ENCODE results near the gene NAB1.
"Not testable (repeated sequence)": the region's sequence is repeated elsewhere in the genome, so short reads cannot be mapped to it uniquely, and the experiment has no call there.

Gene NAB1

GRCh38 chr2:190694479-190694878, 45.6 kb downstream of the NAB1 start:
- Mint-ChIP-seq H3K27ac (no peak overlapping the region), H3K36me3 (ENCODE audit: insufficient read depth) (no peaks in the 10 kb centered on the region)
- ATAC-seq (replicated peaks): no peak

GRCh38 chr2:190695739-190696138, 46.9 kb downstream of the NAB1 start:
- no peaks in the 10 kb centered on the region for H3K9me3 Mint-ChIP-seq
- H3K4me1 Mint-ChIP-seq (ENCODE audit: low read depth in 2 of 2): peaks cover 9 to 17% of the 10 kb centered on the region in 2 donors
- H3K36me3 Mint-ChIP-seq (ENCODE audit: insufficient read depth): no peaks in the 10 kb centered on the region
- H3K27ac Mint-ChIP-seq: peak overlapping the region in 1 of 2 donors; percentile 77
- no peaks in the 10 kb centered on the region for H3K27me3 Mint-ChIP-seq
- peak; percentile 85 for ATAC-seq (replicated peaks)
- peak; percentile 3 to 31 (median 6) for DNase-seq
- H3K4me3 Mint-ChIP-seq: peak overlapping the region in 1 of 2 donors; percentile 6

More at GRCh38 chr2:190694479-190694878, 45.6 kb downstream of the NAB1 start:
- DNase-seq: no peak
- H3K9me3 Mint-ChIP-seq: no peaks in the 10 kb centered on the region
- no peaks in the 10 kb centered on the region for H3K27me3 Mint-ChIP-seq
- H3K4me3 Mint-ChIP-seq: peak overlapping the region in 1 of 2 donors; percentile 9
- peaks cover 9 to 17% of the 10 kb centered on the region in 2 donors for H3K4me1 Mint-ChIP-seq (ENCODE audit: low read depth in 2 of 2)

GRCh38 chr2:190696792-190697398, 48.0 kb downstream of the NAB1 start:
- H3K4me3 Mint-ChIP-seq: no peak overlapping the region
- H3K27ac Mint-ChIP-seq: no peak overlapping the region
- H3K4me1 Mint-ChIP-seq (ENCODE audit: low read depth in 2 of 2): peaks cover 9 to 17% of the 10 kb centered on the region in 2 donors
- H3K9me3 Mint-ChIP-seq: no peaks in the 10 kb centered on the region
- no peaks in the 10 kb centered on the region for H3K36me3 Mint-ChIP-seq (ENCODE audit: insufficient read depth)
- DNase-seq (no peak), ATAC-seq (replicated peaks) (no peak)
- no peaks in the 10 kb centered on the region for H3K27me3 Mint-ChIP-seq

- H3K4me1 Mint-ChIP-seq (ENCODE audit: low read depth in 2 of 2): peaks cover 9 to 17% of the 10 kb centered on the region in 2 donors
- H3K9me3 Mint-ChIP-seq: no peaks in the 10 kb centered on the region
- no peak for ATAC-seq (replicated peaks)
- no peaks in the 10 kb centered on the region for H3K27me3 Mint-ChIP-seq
- no peaks in the 10 kb centered on the region for H3K36me3 Mint-ChIP-seq (ENCODE audit: insufficient read depth)
- H3K4me3 Mint-ChIP-seq: no peak overlapping the region
- DNase-seq: no peak
- H3K27ac Mint-ChIP-seq: no peak overlapping the region
These were observed 48.5 kb downstream of the NAB1 start for GRCh38 chr2:190697421-190697820.

GRCh38 chr2:190698895-190699294, 50.0 kb downstream of the NAB1 start:
- Mint-ChIP-seq H3K36me3 (ENCODE audit: insufficient read depth) (no peaks in the 10 kb centered on the region), H3K4me3 (no peak overlapping the region), H3K27ac (no peak overlapping the region), H3K9me3 (no peaks in the 10 kb centered on the region), H3K27me3 (no peaks in the 10 kb centered on the region), H3K4me1 (ENCODE audit: low read depth in 2 of 2) (peaks cover 5 to 6% of the 10 kb centered on the region in 2 donors)
- no peak for ATAC-seq (replicated peaks)
- DNase-seq: no peak

GRCh38 chr2:190701586-190701985, 52.7 kb downstream of the NAB1 start:
- no peak for DNase-seq

GRCh38 chr2:190705280-190705679, 56.4 kb downstream of the NAB1 start:
- Mint-ChIP-seq H3K27me3 (no peaks in the 10 kb centered on the region), H3K36me3 (ENCODE audit: insufficient read depth) (no peaks in the 10 kb centered on the region), H3K9me3 (no peaks in the 10 kb centered on the region), H3K4me3 (no peak overlapping the region), H3K27ac (no peak overlapping the region), H3K4me1 (ENCODE audit: low read depth in 2 of 2) (no peaks in the 10 kb centered on the region)
- DNase-seq (no peak), ATAC-seq (replicated peaks) (no peak)

More at GRCh38 chr2:190701586-190701985, 52.7 kb downstream of the NAB1 start:
- H3K4me1 Mint-ChIP-seq (ENCODE audit: low read depth in 2 of 2): no peaks in the 10 kb centered on the region
- no peak overlapping the region for H3K27ac Mint-ChIP-seq
- no peaks in the 10 kb centered on the region for H3K27me3 Mint-ChIP-seq
- ATAC-seq (replicated peaks): no peak
- H3K36me3 Mint-ChIP-seq (ENCODE audit: insufficient read depth): no peaks in the 10 kb centered on the region
- no peak overlapping the region for H3K4me3 Mint-ChIP-seq
- H3K9me3 Mint-ChIP-seq: no peaks in the 10 kb centered on the region

- no peak overlapping the region for H3K4me3 Mint-ChIP-seq
- no peaks in the 10 kb centered on the region for H3K9me3 Mint-ChIP-seq
- H3K36me3 Mint-ChIP-seq (ENCODE audit: insufficient read depth): no peaks in the 10 kb centered on the region
- no peaks in the 10 kb centered on the region for H3K27me3 Mint-ChIP-seq
- no peak for ATAC-seq (replicated peaks)
- no peak overlapping the region for H3K27ac Mint-ChIP-seq
- H3K4me1 Mint-ChIP-seq (ENCODE audit: low read depth in 2 of 2): no peaks in the 10 kb centered on the region
- DNase-seq: no peak
These were observed 58.8 kb downstream of the NAB1 start for GRCh38 chr2:190707726-190708125.

GRCh38 chr2:190708650-190709049, 59.8 kb downstream of the NAB1 start:
- not testable (repeated sequence) for H3K9me3 Mint-ChIP-seq; H3K27me3 Mint-ChIP-seq; ATAC-seq (replicated peaks); H3K36me3 Mint-ChIP-seq (ENCODE audit: insufficient read depth); H3K27ac Mint-ChIP-seq; H3K4me3 Mint-ChIP-seq; H3K4me1 Mint-ChIP-seq (ENCODE audit: low read depth in 2 of 2); DNase-seq

GRCh38 chr2:190711069-190711468, 62.2 kb downstream of the NAB1 start:
- Mint-ChIP-seq H3K27me3 (peaks cover 0 to 3% of the 10 kb centered on the region in 2 donors), H3K4me1 (ENCODE audit: low read depth in 2 of 2) (no peaks in the 10 kb centered on the region), H3K27ac (no peak overlapping the region), H3K36me3 (ENCODE audit: insufficient read depth) (no peaks in the 10 kb centered on the region), H3K4me3 (no peak overlapping the region), H3K9me3 (no peaks in the 10 kb centered on the region)
- DNase-seq (no peak), ATAC-seq (replicated peaks) (no peak)

GRCh38 chr2:190713471-190713870, 64.6 kb downstream of the NAB1 start:
- no peak overlapping the region for H3K4me3 Mint-ChIP-seq
- peaks cover 10 to 15% of the 10 kb centered on the region in 2 donors for H3K27me3 Mint-ChIP-seq
- no peak for ATAC-seq (replicated peaks)
- H3K36me3 Mint-ChIP-seq (ENCODE audit: insufficient read depth): no peaks in the 10 kb centered on the region
- DNase-seq: no peak
- peaks cover 3% of the 10 kb centered on the region in 2 donors for H3K4me1 Mint-ChIP-seq (ENCODE audit: low read depth in 2 of 2)
- no peak overlapping the region for H3K27ac Mint-ChIP-seq
- H3K9me3 Mint-ChIP-seq: no peaks in the 10 kb centered on the region

- no peak overlapping the region for H3K4me3 Mint-ChIP-seq
- DNase-seq (no peak), ATAC-seq (replicated peaks) (no peak)
- peaks cover 23 to 30% of the 10 kb centered on the region in 2 donors for H3K27me3 Mint-ChIP-seq
- no peaks in the 10 kb centered on the region for H3K36me3 Mint-ChIP-seq (ENCODE audit: insufficient read depth)
- no peak overlapping the region for H3K27ac Mint-ChIP-seq
- H3K4me1 Mint-ChIP-seq (ENCODE audit: low read depth in 2 of 2): peaks cover 4 to 6% of the 10 kb centered on the region in 2 donors
- H3K9me3 Mint-ChIP-seq: no peaks in the 10 kb centered on the region
These were observed 66.1 kb downstream of the NAB1 start for GRCh38 chr2:190714958-190715357.

- Mint-ChIP-seq H3K36me3 (ENCODE audit: insufficient read depth) (no peaks in the 10 kb centered on the region), H3K4me1 (ENCODE audit: low read depth in 2 of 2) (peaks cover 4 to 6% of the 10 kb centered on the region in 2 donors), H3K9me3 (no peaks in the 10 kb centered on the region), H3K27ac (no peak overlapping the region), H3K27me3 (peaks cover 28 to 32% of the 10 kb centered on the region in 2 donors), H3K4me3 (no peak overlapping the region)
- DNase-seq: no peak
- ATAC-seq (replicated peaks): no peak
These were observed 67.4 kb downstream of the NAB1 start for GRCh38 chr2:190716176-190716807.

GRCh38 chr2:190717306-190717705, 68.4 kb downstream of the NAB1 start:
- Mint-ChIP-seq H3K27me3 (peaks cover 28 to 32% of the 10 kb centered on the region in 2 donors), H3K36me3 (ENCODE audit: insufficient read depth) (no peaks in the 10 kb centered on the region), H3K4me3 (no peak overlapping the region), H3K9me3 (no peaks in the 10 kb centered on the region), H3K4me1 (ENCODE audit: low read depth in 2 of 2) (peaks cover 10 to 11% of the 10 kb centered on the region in 2 donors), H3K27ac (no peak overlapping the region)
- ATAC-seq (replicated peaks) (no peak), DNase-seq (no peak)

All from effector memory CD8-positive, alpha-beta T cell (primary cell).